GOT3 (cell line): ENCODE measurements around the gene ACER1.

Experiments used
- DNase-seq: peaks from one replicate; lab custom pipeline; 2025; ENCODE audit warnings: mixed read lengths; lab: John Stamatoyannopoulos, UW

ACER1 gene

DNA sequence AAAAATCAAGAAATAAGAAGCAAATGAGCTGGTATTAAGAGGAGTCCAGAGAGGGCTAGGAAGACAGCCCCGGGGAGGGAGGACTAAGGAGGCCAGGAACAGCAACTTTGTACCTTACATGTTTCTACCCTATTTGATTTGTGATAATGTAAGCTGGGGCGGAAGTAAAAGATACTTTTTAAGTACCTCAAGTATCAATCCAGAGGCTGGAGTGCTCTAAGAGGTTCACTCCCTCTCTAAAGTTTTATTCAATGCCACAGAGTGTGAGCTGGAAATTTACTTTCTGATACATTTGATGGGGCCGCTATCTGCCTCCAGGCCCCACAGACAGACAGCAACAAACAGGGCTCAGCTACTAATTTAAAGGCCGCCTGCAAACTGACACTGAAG lies 65.0 kb downstream of the ACER1 start:
- DNase-seq = no peak

- DNase-seq = no peak
These were observed 65.6 kb downstream of the ACER1 start for GRCh38 chr19:6267552-6268381.

- DNase-seq = no peak
These were observed 68.6 kb downstream of the ACER1 start for GRCh38 chr19:6264803-6265202.

DNA sequence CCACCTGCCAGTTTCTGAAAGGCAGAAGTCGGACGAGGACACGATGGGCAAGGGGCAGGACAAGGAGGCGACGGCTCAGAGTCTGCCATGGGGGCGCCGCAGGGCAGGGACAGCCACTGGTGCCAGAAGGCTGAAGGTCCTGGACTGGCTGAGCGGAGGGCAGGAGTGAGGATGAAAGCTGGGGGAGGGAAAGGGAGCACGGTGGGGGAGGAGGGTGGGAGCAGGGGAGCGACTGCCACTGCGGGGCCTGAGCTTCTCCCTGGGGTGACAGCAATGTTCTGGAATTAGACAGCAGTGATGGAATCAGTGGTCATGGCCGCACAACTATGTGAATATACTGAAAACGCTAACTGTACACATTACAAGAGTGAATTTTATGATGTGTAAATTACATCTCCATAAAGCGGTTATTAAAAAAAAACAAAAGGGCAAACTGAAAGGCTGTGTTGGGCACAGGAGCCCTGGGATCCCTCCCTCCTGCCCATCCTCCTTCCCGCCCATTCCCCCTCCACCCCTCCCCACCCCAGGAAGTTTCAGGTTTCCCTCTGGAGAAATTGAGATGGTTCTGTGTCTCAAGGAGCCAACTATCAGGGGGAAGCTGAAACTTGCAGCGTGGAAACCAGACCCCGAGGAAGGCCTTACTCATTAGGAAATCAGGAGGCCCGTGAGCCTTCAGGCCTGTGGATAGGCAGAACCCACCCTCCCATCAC lies 69.5 kb downstream of the ACER1 start:
- no peak for DNase-seq

DNA sequence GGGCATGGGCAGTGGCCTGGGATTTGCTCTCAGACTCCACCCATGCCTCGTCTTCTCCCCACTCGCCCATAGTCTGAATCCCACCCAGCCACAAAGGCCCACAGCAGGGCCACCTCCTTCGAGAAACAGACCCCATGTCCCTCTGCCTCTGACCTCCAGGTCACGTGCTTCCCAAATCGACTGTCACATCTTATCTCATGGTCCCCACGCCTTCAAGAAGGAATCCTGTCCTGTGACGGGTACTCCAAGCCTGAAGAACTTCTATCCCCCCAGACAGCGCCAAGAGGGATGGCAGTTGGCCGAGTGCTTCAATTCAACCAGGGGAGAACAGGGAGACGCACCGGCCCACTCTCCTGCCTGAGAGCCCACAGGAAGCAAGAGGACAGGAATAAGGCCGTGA lies 70.1 kb downstream of the ACER1 start:
- no peak for DNase-seq

- DNase-seq = no peak
These were observed 70.9 kb downstream of the ACER1 start for GRCh38 chr19:6262519-6262918.

DNA sequence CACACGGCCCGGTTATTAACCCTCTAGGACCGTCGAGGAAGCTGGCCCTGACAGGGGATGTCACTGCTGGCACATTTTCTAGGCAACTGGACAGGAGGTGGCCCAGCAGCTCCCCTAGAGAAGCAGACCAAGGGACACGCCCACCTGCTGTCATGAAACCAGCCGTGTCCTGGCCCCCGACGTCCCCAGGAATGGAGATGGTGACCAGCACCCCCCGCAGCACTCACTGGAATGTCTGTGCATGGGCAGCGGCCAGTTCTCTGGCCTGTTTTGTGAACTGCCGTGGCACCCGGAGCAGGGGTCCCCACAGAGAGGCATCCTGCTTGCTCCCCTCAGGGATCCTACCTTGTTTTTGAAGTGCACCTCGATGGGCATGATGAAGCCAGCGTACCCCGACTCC lies 71.5 kb downstream of the ACER1 start:
- DNase-seq = no peak

DNA sequence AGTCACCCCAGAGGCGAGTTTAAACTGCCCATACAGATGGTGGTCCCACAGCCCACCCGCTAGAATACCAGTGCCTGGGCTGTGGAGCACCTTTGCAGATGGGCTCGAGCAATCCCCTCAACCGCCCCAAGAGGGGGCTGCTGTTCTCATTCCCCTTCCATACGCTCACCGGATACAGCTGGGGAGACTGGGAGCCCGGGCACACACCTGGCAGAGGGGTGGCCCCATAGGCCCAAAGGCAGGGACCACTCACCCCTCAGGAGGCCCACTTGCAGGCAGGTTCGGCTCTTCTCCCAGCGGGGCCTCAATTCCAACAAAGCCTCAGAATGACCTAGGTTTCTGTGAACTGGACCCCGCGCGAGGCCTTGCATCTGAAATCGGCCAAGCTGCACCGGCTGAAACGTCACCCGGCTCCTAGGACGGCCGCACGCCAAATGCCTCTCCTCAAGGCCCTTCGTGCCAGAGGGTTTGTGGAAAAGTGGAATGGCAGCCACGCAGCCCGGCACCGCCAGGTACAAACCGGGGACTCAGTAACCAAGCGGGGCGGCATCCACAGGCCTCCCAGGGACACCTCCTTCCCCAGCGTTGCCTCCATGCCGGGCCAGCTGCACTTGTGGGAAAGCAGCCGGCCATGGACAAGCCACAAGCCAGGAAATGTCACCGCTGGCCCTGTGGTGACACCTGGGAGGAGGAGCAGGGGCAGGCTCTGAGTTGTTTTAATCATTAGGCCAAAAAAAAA lies 72.3 kb downstream of the ACER1 start:
- DNase-seq = no peak

GRCh38 chr19:6260376-6260775 lies 73.0 kb downstream of the ACER1 start:
- no peak for DNase-seq

DNA sequence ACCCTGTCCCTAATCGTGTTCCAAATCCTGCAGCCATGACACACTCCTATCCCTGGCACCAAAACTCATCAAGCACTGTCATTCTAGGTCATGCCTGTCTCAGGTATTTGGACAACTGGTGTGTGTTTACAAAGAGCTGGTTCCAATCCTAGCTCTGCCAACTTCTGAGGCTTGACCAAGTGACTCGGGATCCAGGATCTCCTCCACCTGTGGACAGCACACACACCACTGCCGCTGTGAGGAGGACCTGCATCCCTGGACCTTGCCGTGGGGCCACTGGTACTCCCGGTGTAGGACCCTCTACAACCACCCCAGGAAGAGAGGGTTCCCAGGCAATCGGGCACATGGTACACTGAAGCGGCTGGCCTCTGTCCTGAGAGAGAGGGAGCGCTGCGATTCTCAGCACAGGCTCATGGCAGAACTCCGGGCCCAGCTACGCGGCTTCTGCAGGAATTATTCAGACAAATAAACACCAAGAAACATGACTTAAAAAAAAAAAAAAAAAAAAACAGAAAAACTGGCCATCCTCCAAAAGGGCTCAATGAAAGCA lies 74.0 kb downstream of the ACER1 start:
- DNase-seq = no peak

- DNase-seq = no peak
These were observed 74.5 kb downstream of the ACER1 start for GRCh38 chr19:6258812-6259311.
